ENCODE measurements around the gene JPT2.

Gene JPT2

GRCh38 chr16:1746693-1747195 is 68.7 kb downstream of the JPT2 start:
- DNase-seq: peak in 1 of 10 donors; percentile 81
- intact Hi-C loops (cut with DNase I): no loop called here

- intact Hi-C loops (cut with DNase I): no loop called here
- peak in 1 of 10 donors; percentile 67 for DNase-seq
These were observed 69.9 kb downstream of the JPT2 start for GRCh38 chr16:1747934-1748333.

GRCh38 chr16:1749152-1750117 is 71.4 kb downstream of the JPT2 start:
- intact Hi-C loops (cut with DNase I): no loop called here
- peak in 1 of 10 donors; percentile 71 for DNase-seq

Measured in posterior cingulate gyrus (tissue), 11 donors.